A549 (cell line): ENCODE measurements around the gene KLK12.
"Not testable (repeated sequence)": the region's sequence is repeated elsewhere in the genome, so short reads cannot be mapped to it uniquely, and the experiment has no call there.

Experiments
- BHLHE40 ChIP-seq: IDR thresholded peaks from 2 replicates; pipeline ENCODE4 v1.6.1; 2012; ENCODE audit warnings: low read depth, low read length, inconsistent platforms
- CTCF ChIP-seq: fragments of >200 bp; sonication (Bioruptor Twin); formaldehyde crosslinking; IDR thresholded peaks from 3 replicates; pipeline ENCODE4 v1.5.1; 2016
- HMGXB4 ChIP-seq: fragments of 250-450 bp; sonication (Bioruptor Pico); IDR thresholded peaks from 2 replicates; pipeline ENCODE4 v1.5.0; 2021; ENCODE audit warnings: mild to moderate bottlenecking, moderate library complexity, borderline replicate concordance
- NR3C1 ChIP-seq: fragments of >200 bp; sonication (Bioruptor Twin); formaldehyde crosslinking; IDR thresholded peaks from 3 replicates; pipeline ENCODE4 v1.6.1; 2017
- POLR2A ChIP-seq: IDR thresholded peaks from 2 replicates; pipeline ENCODE4 v1.6.1; 2012; ENCODE audit warnings: mild to moderate bottlenecking, low read length
- USF2 ChIP-seq: fragments of 450-650 bp; IDR thresholded peaks from 2 replicates; pipeline ENCODE4 v1.6.1; 2014; ENCODE audit warnings: antibody characterized with exemption
- ZFP36 ChIP-seq: fragments of 450-650 bp; IDR thresholded peaks from 2 replicates; pipeline ENCODE4 v1.6.1; 2014; ENCODE audit warnings: borderline replicate concordance; ENCODE audit not compliant: partially characterized antibody
- ZNF302 ChIP-seq: fragments of 250-450 bp; sonication (Bioruptor Pico); IDR thresholded peaks from 2 replicates; pipeline ENCODE4 v1.9.0; 2021; ENCODE audit warnings: inconsistent platforms, mild to moderate bottlenecking, moderate library complexity

- not testable (repeated sequence) for TF ChIP-seq CTCF; NR3C1; ZNF302 (CRISPR knock-in tag); ZFP36; BHLHE40; POLR2A; HMGXB4 (CRISPR knock-in tag); USF2
Measured at GRCh38 chr19:50984416-50984815, 50.4 kb downstream of the KLK12 start.
